Activated CD4-positive, alpha-beta T cell treated with anti-CD3 and anti-CD28 coated beads, Interleukin-2, amount 50 U/mL, for 24 hours (primary cell): Measurements from ENCODE around the gene CA5A.
"Not testable (repeated sequence)": the region's sequence is repeated elsewhere in the genome, so short reads cannot be mapped to it uniquely, and the experiment has no call there.

Source experiments
- DNase-seq, 2 donors: peaks; one replicate each; pipeline ENCODE4 v3.0.0-alpha.2; 2020; ENCODE audit warnings: low read depth in 1 of 2, low spot score in 1 of 2

The CA5A gene

GRCh38 chr16:87924811-87925670 is 11.3 kb downstream of the CA5A start:
- no peak for DNase-seq

- no peak for DNase-seq
Observed at GRCh38 chr16:87924041-87924810, 12.1 kb downstream of the CA5A start.

- DNase-seq: no peak
Observed at GRCh38 chr16:87922250-87922871, 14.0 kb downstream of the CA5A start.

DNA sequence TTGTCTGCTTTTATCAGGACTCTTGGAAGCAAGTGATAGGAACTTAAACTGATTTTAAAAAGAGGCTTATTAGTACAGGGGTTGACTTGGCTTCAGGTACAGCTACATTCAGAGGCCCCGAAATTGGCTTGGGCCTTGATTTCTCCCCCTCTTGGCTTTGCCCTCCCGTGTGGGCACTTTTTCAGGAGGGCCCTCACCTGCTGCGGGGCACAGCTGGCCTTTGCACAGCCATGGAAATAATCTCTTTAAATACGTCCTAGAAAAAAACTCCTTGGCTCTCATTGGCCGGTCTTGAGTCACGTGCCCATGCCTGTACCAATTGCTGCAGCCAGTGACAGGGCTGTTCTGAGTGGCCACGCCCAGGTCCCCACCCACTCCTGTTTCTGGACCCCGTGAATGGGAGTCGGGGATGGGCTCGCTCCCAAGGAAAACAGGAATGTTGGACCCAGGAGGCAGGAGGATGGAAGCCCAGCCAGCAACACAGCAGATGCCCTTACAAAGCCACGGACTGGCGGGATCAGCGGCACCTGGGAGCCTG is 15.0 kb downstream of the CA5A start:
- DNase-seq: no peak

- no peak for DNase-seq
Observed at GRCh38 chr16:87919681-87919994, 16.7 kb downstream of the CA5A start.

GRCh38 chr16:87918866-87919680 is 17.3 kb downstream of the CA5A start:
- DNase-seq: no peak

DNA sequence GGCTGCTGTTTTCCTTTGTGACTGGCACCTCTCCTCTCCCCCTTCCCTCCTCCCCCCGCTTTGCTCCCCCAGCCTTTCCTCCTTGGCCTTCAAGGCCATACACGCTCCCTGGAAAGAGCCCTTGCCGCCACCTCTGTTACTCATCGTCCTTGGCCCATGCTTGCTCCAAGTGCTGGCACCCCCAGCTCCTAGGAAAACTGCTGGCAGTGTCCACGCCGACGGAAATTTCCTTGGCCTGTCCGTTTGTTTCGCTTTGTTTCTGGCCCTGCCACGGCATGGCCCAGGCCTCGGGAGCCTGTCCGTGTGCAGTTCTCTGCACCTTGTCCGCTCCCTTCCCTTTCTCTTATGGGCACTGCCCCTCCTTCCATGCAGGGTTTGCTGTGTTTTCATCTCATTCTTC is 18.0 kb downstream of the CA5A start:
- DNase-seq: no peak

DNA sequence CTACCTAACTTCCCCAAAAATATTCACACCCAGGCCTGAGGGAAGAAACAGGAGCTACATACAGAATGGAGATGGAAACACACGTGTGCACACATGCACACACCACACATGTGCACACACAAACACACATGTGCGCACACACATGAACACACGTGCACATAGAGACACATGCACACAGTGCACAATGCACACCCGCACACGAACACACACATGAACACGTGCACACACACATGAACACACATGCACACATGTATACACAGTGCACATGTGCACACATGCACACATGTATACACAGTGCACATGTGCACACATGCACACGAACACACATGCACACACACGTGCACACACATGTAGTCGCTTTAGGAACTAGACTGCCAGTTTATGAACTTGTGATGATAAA is 18.8 kb downstream of the CA5A start:
- DNase-seq: no peak

GRCh38 chr16:87914812-87915211 is 21.5 kb downstream of the CA5A start:
- no peak for DNase-seq

GRCh38 chr16:87914021-87914725 is 22.2 kb downstream of the CA5A start:
- DNase-seq: not testable (repeated sequence)

- DNase-seq: not testable (repeated sequence)
Observed at GRCh38 chr16:87912691-87913090, 23.6 kb downstream of the CA5A start.

- DNase-seq: not testable (repeated sequence)
Observed at GRCh38 chr16:87911106-87911763, 25.1 kb downstream of the CA5A start.

- peak; percentile 87 to 89 for DNase-seq
Observed at GRCh38 chr16:87909203-87909935, 27.0 kb downstream of the CA5A start.

DNA sequence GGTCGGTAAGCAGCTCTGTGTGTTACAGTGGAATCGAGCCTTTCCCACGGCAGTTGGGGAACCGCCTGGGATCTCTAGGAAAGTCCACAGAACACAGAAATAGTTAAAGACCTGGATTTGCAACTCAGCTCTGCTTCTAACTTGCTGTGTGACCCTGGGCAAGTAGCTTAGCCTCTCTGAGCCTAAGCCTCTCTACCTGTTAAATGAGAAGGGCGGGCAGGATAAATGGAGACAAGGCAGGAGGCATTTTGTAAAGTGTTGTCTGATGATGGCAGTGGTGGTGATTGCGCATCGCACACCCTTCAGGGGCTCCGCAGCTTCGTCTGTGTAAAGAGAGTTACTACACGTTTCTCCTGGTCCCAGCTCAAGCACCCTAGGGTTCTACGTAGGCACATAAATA is 28.2 kb downstream of the CA5A start:
- not testable (repeated sequence) for DNase-seq

- DNase-seq: not testable (repeated sequence)
Observed at GRCh38 chr16:87905521-87905920, 30.8 kb downstream of the CA5A start.

DNA sequence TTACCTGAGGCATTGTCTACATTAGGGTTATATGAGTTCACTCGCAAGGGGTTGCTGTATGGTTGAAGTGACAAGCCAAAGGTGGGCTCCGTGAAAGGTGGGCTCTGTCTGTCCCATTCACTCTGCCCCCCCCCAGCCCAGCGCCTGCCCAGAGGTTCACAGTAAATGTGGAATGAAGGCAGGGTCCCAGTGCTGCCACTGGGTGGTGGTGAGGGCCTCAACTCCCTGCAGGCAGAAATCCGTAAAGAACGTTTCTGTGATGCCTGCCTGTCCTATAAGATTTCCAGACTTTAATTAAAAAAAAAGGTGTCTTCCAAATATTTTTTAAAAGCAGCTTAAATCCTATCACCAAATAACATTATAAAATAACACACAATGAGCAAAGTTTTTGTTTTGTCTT is 31.4 kb downstream of the CA5A start:
- not testable (repeated sequence) for DNase-seq

DNA sequence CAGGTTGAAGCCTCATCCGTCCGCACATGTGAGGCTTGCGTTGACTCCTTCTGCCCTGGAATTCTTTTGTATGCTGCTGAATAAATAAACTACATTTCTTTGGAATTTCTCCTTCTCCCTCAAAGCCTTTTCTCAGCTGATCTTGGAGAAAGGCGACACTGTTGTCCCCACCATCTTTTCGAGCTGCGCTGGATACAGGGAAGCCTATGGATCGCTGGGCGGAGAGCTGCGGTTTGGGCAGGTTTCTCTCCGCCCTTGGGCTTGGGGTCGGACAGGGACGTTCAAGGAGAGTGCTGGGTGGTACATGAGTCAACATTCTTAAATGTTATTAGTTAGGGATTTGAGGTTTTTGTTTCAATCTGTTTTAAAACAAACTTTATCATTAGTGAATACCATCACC is 35.8 kb downstream of the CA5A start:
- not testable (repeated sequence) for DNase-seq

DNA sequence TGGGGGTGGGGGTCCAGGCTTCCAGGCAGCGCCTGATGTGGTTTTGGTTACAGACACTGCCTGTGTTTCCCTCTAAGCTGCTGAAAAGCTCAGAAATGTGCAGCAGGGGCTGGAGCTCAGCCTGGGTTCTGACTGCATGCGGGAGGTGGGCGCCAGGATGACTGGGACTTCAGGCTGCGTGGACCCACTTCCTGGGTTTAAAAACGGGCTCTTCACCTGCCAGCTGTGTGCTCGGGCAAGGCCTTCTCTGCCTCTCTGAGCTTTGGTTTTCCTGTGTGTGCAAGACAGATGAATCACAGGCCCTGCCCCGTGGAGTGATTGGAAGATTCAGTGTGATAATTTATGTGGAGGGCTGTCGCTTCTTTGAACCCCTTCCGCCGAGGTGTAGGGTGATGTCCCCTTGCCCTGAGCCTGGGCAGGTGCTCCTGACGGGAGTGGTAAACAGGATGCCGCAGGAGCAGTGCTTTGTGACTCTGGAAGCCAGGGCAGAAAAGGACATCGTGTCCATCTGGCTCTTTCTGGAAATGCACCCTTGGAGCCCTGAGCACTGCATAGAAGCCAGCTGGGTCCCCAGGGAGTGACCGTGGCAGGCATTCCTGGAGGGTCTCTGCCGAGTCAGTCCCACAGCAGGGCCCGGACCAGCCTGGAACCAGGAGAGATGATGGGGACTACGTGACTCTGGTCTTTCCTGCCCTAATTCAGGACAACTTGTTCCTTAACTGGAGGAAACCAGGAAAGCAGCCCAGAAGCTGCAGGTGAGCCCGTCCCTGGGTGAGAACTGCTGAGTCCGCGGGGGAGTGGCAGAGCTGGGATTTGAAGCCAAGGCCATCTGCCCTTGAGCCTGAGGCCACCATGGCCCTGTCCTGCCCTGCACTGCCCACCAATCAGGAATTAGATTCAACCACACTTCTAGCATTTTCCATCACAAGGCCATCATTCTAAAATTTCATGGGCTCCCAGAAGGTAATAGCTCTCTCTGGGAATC is 38.5 kb downstream of the CA5A start:
- peak in 1 of 2 donors; percentile 60 for DNase-seq
